ENCODE results near the gene HDGF.

- no peak for TF ChIP-seq CTCF (conservative IDR thresholded peaks at IDR 0.05)
- no peak for TF ChIP-seq EZH2 (IDR thresholded peaks at IDR 0.05; ENCODE audit: low read depth)
Measured at GRCh38 chr1:156743367-156744302, 7.8 kb downstream of the HDGF start.

Data from PC-9 (cell line).